Stimulated activated CD8-positive, alpha-beta memory T cell treated with anti-CD3 and anti-CD28 coated beads, Interleukin-2, amount 100 ng/mL, for 1 hour (primary cell): ENCODE measurements around the gene LOXL4.

Source experiments
- DNase-seq, 2 donors: peaks; one replicate each; pipeline ENCODE4 v3.0.0-alpha.2; 2020; ENCODE audit warnings: low read depth in 2 of 2

Gene LOXL4

GRCh38 chr10:98295401-98295811 lies 27.4 kb upstream of the LOXL4 start:
- DNase-seq: no peak

GRCh38 chr10:98294270-98294627 lies 26.3 kb upstream of the LOXL4 start:
- no peak for DNase-seq

GRCh38 chr10:98293550-98294269 lies 25.7 kb upstream of the LOXL4 start:
- DNase-seq: no peak

- DNase-seq: no peak
Observed at GRCh38 chr10:98292971-98293370, 25.0 kb upstream of the LOXL4 start.

GRCh38 chr10:98289802-98290209 lies 21.8 kb upstream of the LOXL4 start:
- no peak for DNase-seq

- no peak for DNase-seq
Observed at GRCh38 chr10:98287321-98287720, 19.3 kb upstream of the LOXL4 start.

- no peak for DNase-seq
Observed at GRCh38 chr10:98286419-98286818, 18.4 kb upstream of the LOXL4 start.

- no peak for DNase-seq
Observed at GRCh38 chr10:98285416-98285815, 17.4 kb upstream of the LOXL4 start.

- no peak for DNase-seq
Observed at GRCh38 chr10:98276311-98276710, 8.3 kb upstream of the LOXL4 start.

GRCh38 chr10:98274562-98274961 lies 6.6 kb upstream of the LOXL4 start:
- DNase-seq: no peak

- DNase-seq: no peak
Observed at GRCh38 chr10:98273057-98273850, 5.3 kb upstream of the LOXL4 start.

GRCh38 chr10:98272656-98273055 lies 4.7 kb upstream of the LOXL4 start:
- DNase-seq: no peak

- DNase-seq: no peak
Observed at GRCh38 chr10:98272245-98272644, 4.3 kb upstream of the LOXL4 start.

GRCh38 chr10:98270786-98271185 lies 2.8 kb upstream of the LOXL4 start:
- no peak for DNase-seq

GRCh38 chr10:98270073-98270740 lies 2.2 kb upstream of the LOXL4 start:
- no peak for DNase-seq

GRCh38 chr10:98269435-98269912 lies 1.5 kb upstream of the LOXL4 start:
- DNase-seq: no peak

- DNase-seq: no peak
Observed at GRCh38 chr10:98268694-98269431, 869 bp upstream of the LOXL4 start.

- DNase-seq: no peak
Observed at GRCh38 chr10:98267069-98267893, 713 bp downstream of the LOXL4 start.

GRCh38 chr10:98266647-98267046 lies 1.3 kb downstream of the LOXL4 start:
- DNase-seq: no peak

- DNase-seq: no peak
Observed at GRCh38 chr10:98265403-98266378, 2.3 kb downstream of the LOXL4 start.
